ENCODE results near the gene FCRLA. TPM values are rescaled to one million over a fixed set of nuclear protein-coding genes. Genes with fewer than 3 reads are reported as not detected.
"Not testable (repeated sequence)": the region's sequence is repeated elsewhere in the genome, so short reads cannot be mapped to it uniquely, and the experiment has no call there.

FCRLA gene
- total RNA-seq, 2 donors from 2014 or later: not detected

GRCh38 chr1:161691846-161692245 lies 15.2 kb upstream of the FCRLA start:
- no peak for ATAC-seq
- H3K36me3 Mint-ChIP-seq: peaks cover 11 to 12% of the 10 kb centered on the region in 2 donors
- H3K27ac Mint-ChIP-seq: no peak overlapping the region
- H3K9me3 Mint-ChIP-seq: peaks cover 3 to 13% of the 10 kb centered on the region in 2 donors
- no peak for DNase-seq (ENCODE audit: low spot score in 2 of 2)

- DNase-seq (ENCODE audit: low spot score in 2 of 2); ATAC-seq; H3K27ac Mint-ChIP-seq: not testable (repeated sequence)
- Mint-ChIP-seq H3K36me3 (peaks cover 11 to 12% of the 10 kb centered on the region in 2 donors), H3K9me3 (peaks cover 3 to 13% of the 10 kb centered on the region in 2 donors)
Observed at GRCh38 chr1:161693020-161693712, 13.9 kb upstream of the FCRLA start.

GRCh38 chr1:161698302-161698701 lies 8.7 kb upstream of the FCRLA start:
- Mint-ChIP-seq H3K36me3 (peaks cover 11 to 12% of the 10 kb centered on the region in 2 donors), H3K9me3 (peaks cover 3 to 13% of the 10 kb centered on the region in 2 donors)
- ATAC-seq; DNase-seq (ENCODE audit: low spot score in 2 of 2); H3K27ac Mint-ChIP-seq: not testable (repeated sequence)

GRCh38 chr1:161702250-161702649 lies 4.8 kb upstream of the FCRLA start:
- no peak for DNase-seq (ENCODE audit: low spot score in 2 of 2)
- Mint-ChIP-seq H3K27ac (no peak overlapping the region), H3K36me3 (no peaks in the 10 kb centered on the region), H3K9me3 (no peaks in the 10 kb centered on the region)
- no peak for ATAC-seq

GRCh38 chr1:161705537-161705936 lies 1.5 kb upstream of the FCRLA start:
- Mint-ChIP-seq H3K27ac (no peak overlapping the region), H3K9me3 (no peaks in the 10 kb centered on the region), H3K36me3 (no peaks in the 10 kb centered on the region)
- DNase-seq (ENCODE audit: low spot score in 2 of 2) (no peak), ATAC-seq (no peak)

- Mint-ChIP-seq H3K27ac (no peak overlapping the region), H3K36me3 (no peaks in the 10 kb centered on the region), H3K9me3 (no peaks in the 10 kb centered on the region)
- ATAC-seq: peak; percentile 5 to 16
- DNase-seq (ENCODE audit: low spot score in 2 of 2): no peak
Observed at GRCh38 chr1:161706113-161706481, 932 bp upstream of the FCRLA start.

GRCh38 chr1:161707503-161707902 lies 474 bp downstream of the FCRLA start:
- H3K9me3 Mint-ChIP-seq: no peaks in the 10 kb centered on the region
- H3K27ac Mint-ChIP-seq: no peak overlapping the region
- no peak for DNase-seq (ENCODE audit: low spot score in 2 of 2)

GRCh38 chr1:161709373-161709772 lies 2.3 kb downstream of the FCRLA start:
- Mint-ChIP-seq H3K9me3 (no peaks in the 10 kb centered on the region), H3K36me3 (no peaks in the 10 kb centered on the region), H3K27ac (no peak overlapping the region)
- no peak for DNase-seq (ENCODE audit: low spot score in 2 of 2)
- no peak for ATAC-seq

More at GRCh38 chr1:161707503-161707902, 474 bp downstream of the FCRLA start:
- ATAC-seq: no peak
- no peaks in the 10 kb centered on the region for H3K36me3 Mint-ChIP-seq

- Mint-ChIP-seq H3K9me3 (no peaks in the 10 kb centered on the region), H3K36me3 (no peaks in the 10 kb centered on the region), H3K27ac (no peak overlapping the region)
- ATAC-seq: no peak
- DNase-seq (ENCODE audit: low spot score in 2 of 2): no peak
Observed at GRCh38 chr1:161710560-161710959, 3.5 kb downstream of the FCRLA start.

GRCh38 chr1:161718559-161719324 lies 11.7 kb downstream of the FCRLA start:
- Mint-ChIP-seq H3K9me3 (no peaks in the 10 kb centered on the region), H3K27ac (no peak overlapping the region), H3K36me3 (no peaks in the 10 kb centered on the region)
- ATAC-seq (no peak), DNase-seq (ENCODE audit: low spot score in 2 of 2) (no peak)

- H3K27ac Mint-ChIP-seq: no peak overlapping the region
- DNase-seq (ENCODE audit: low spot score in 2 of 2) (no peak), ATAC-seq (peak; percentile 60 to 89)
- no peaks in the 10 kb centered on the region for H3K9me3 Mint-ChIP-seq
- no peaks in the 10 kb centered on the region for H3K36me3 Mint-ChIP-seq
Observed at GRCh38 chr1:161719325-161719611, 12.2 kb downstream of the FCRLA start.

- Mint-ChIP-seq H3K36me3 (no peaks in the 10 kb centered on the region), H3K9me3 (no peaks in the 10 kb centered on the region), H3K27ac (no peak overlapping the region)
- ATAC-seq (no peak), DNase-seq (ENCODE audit: low spot score in 2 of 2) (no peak)
Observed at GRCh38 chr1:161720422-161720821, 13.4 kb downstream of the FCRLA start.

- ATAC-seq: no peak
- no peaks in the 10 kb centered on the region for H3K36me3 Mint-ChIP-seq
- H3K27ac Mint-ChIP-seq: no peak within 1 kb of the TSS
- no peaks in the 10 kb centered on the region for H3K9me3 Mint-ChIP-seq
- DNase-seq (ENCODE audit: low spot score in 2 of 2): no peak
Observed at GRCh38 chr1:161720956-161721737, 14.1 kb downstream of the FCRLA start, which contains the start of gene FCRLB. Gene FCRLB, plus strand, starts transcription at chr1:161721544. Its CDS starts 1,129 bp downstream, at chr1:161722673.

- ATAC-seq: peak in 1 of 2 donors; percentile 58
- no peak for DNase-seq (ENCODE audit: low spot score in 2 of 2)
- no peaks in the 10 kb centered on the region for H3K36me3 Mint-ChIP-seq
- H3K9me3 Mint-ChIP-seq: no peaks in the 10 kb centered on the region
- no peak overlapping the region for H3K27ac Mint-ChIP-seq
Observed at GRCh38 chr1:161721738-161722343, 14.8 kb downstream of the FCRLA start.

- ATAC-seq (no peak), DNase-seq (ENCODE audit: low spot score in 2 of 2) (no peak)
- Mint-ChIP-seq H3K27ac (no peak overlapping the region), H3K36me3 (no peaks in the 10 kb centered on the region), H3K9me3 (no peaks in the 10 kb centered on the region)
Observed at GRCh38 chr1:161722406-161722805, 15.4 kb downstream of the FCRLA start.

- ATAC-seq (no peak), DNase-seq (ENCODE audit: low spot score in 2 of 2) (no peak)
- Mint-ChIP-seq H3K27ac (no peak overlapping the region), H3K9me3 (no peaks in the 10 kb centered on the region), H3K36me3 (no peaks in the 10 kb centered on the region)
Observed at GRCh38 chr1:161723459-161724141, 16.6 kb downstream of the FCRLA start.

Data from activated naive CD4-positive, alpha-beta T cell treated with anti-CD3 and anti-CD28 coated beads, Interleukin-2, amount 50 U/mL, for 72 hours (primary cell).